HepG2 (cell line): ENCODE results near the gene SCN4B. TPM values are rescaled to one million over a fixed set of nuclear protein-coding genes. Genes with fewer than 3 reads are reported as not detected.

Source experiments
- ATAC-seq: fragments of 200-7000 bp; cut with Tn5 transposase; 3 replicates; pipeline ENCODE4 v1.9.1; 2020; ENCODE audit warnings: mild to moderate bottlenecking, moderate library complexity
- BruUV-seq: library from RNA; stranded (reverse); fragments of 400-500 nt; replicated peaks from 2 replicates; lab custom pipeline; 2021; lab: Mats Ljungman, UMichigan
- CTCF ChIA-PET: fragments of 300-600 bp; formaldehyde crosslinking; extraction: SDS; loops from one replicate; lab custom pipeline; 2021; ENCODE audit warnings: low total read pairs, inconsistent platforms, low intra/inter-chr PET ratio; lab: Yijun Ruan, JAX
- POLR2A ChIA-PET: fragments of 350-600 bp; sonication (Branson Sonifier 250); formaldehyde crosslinking; loops from one replicate; lab custom pipeline; 2020; ENCODE audit warnings: antibody characterized with exemption, inconsistent platforms; lab: Yijun Ruan, JAX
- DNase-seq: peaks from one replicate; pipeline ENCODE4 v3.0.0-alpha.2; 2015; ENCODE audit warnings: low spot score
- FAIRE-seq: peaks from 3 replicates; lab custom pipeline; 2011; peaks lifted over from hg19 to GRCh38; lab: Jason Lieb, UNC
- H2AFZ ChIP-seq: one replicate; pipeline ENCODE4 v1.6.1; 2011; ENCODE audit warnings: low read length, inconsistent platforms
- H3K27ac ChIP-seq: fragments of 300-600 bp; 3 replicates; pipeline ENCODE4 v1.8.0; 2011; ENCODE audit warnings: mixed run types, mild to moderate bottlenecking, mixed read lengths, low read length, inconsistent platforms; ENCODE audit not compliant: insufficient read depth; ENCODE audit errors: extremely low read length
- H3K27me3 ChIP-seq, 2 experiments: fragments of 200-600 bp in 1 of 2; 2 replicates in 1 of 2; 3 replicates in 1 of 2; pipeline versions ENCODE4 v1.6.0 to v1.8.0; 2011; ENCODE audit warnings: low read length in 2 of 2, mild to moderate bottlenecking in 2 of 2, moderate library complexity in 2 of 2, inconsistent platforms in 1 of 2; ENCODE audit not compliant: insufficient read depth in 2 of 2, control insufficient read depth in 1 of 2
- H3K36me3 ChIP-seq, 2 experiments: fragments of 200-600 bp in 1 of 2; replicated peaks in 1 of 2; 2 replicates in 1 of 2; 3 replicates in 1 of 2; pipeline versions ENCODE4 v1.5.1 to v1.8.0; 2011; ENCODE audit warnings: low read length in 2 of 2, inconsistent platforms in 1 of 2; ENCODE audit not compliant: insufficient read depth in 2 of 2, control insufficient read depth in 1 of 2
- H3K4me1 ChIP-seq: 2 replicates; pipeline ENCODE4 v1.5.1; 2012; ENCODE audit warnings: low read length, inconsistent platforms; ENCODE audit not compliant: insufficient read depth
- H3K4me2 ChIP-seq: 2 replicates; pipeline ENCODE4 v1.6.0; 2011; ENCODE audit warnings: low read depth, low read length, inconsistent platforms
- H3K4me3 ChIP-seq, 3 experiments: fragments of 200-600 bp in 1 of 3; sonication (generic), shearing (Covaris generic) in 1 of 3; replicated peaks in 1 of 3; 2 replicates each; pipeline ENCODE4 v1.5.1; 2011 to 2016; ENCODE audit warnings: low read length in 3 of 3, inconsistent platforms in 2 of 3, low read depth in 2 of 3, mild to moderate bottlenecking in 2 of 3, control low read depth in 1 of 3, mixed read lengths in 1 of 3; ENCODE audit not compliant: insufficient read depth in 1 of 3
- H3K79me2 ChIP-seq: one replicate; pipeline ENCODE4 v1.6.1; 2011; ENCODE audit warnings: low read length, inconsistent platforms; ENCODE audit not compliant: insufficient read depth
- H3K9ac ChIP-seq: 2 replicates; pipeline ENCODE4 v1.6.0; 2011; ENCODE audit warnings: mild to moderate bottlenecking, low read depth, low read length, inconsistent platforms; ENCODE audit not compliant: insufficient read depth
- H3K9me3 ChIP-seq: 2 replicates; pipeline ENCODE4 v1.5.1; 2012; ENCODE audit warnings: mild to moderate bottlenecking, low read length
- H4K20me1 ChIP-seq: 2 replicates; pipeline ENCODE4 v1.6.0; 2011; ENCODE audit warnings: inconsistent platforms, mild to moderate bottlenecking, low read length, moderate library complexity; ENCODE audit not compliant: insufficient read depth
- ARID3A ChIP-seq: IDR thresholded peaks from 2 replicates; pipeline ENCODE4 v1.6.1; 2012; ENCODE audit warnings: low read depth, low read length, improper control_type of control experiment
- ARNT ChIP-seq: fragments of 450-650 bp; IDR thresholded peaks from 2 replicates; pipeline ENCODE4 v1.6.1; 2017
- ARNT2 ChIP-seq: sonication (generic); formaldehyde crosslinking; IDR thresholded peaks from 2 replicates; pipeline ENCODE4 v1.8.0; 2022; ENCODE audit warnings: mild to moderate bottlenecking, low read depth, missing genetic modification reagents, moderate library complexity
- BCL3 ChIP-seq: sonication (generic); formaldehyde crosslinking; IDR thresholded peaks from 2 replicates; pipeline ENCODE4 v1.5.1; 2020; ENCODE audit warnings: mild to moderate bottlenecking, missing genetic modification reagents, moderate library complexity
- BHLHE40 ChIP-seq: IDR thresholded peaks from 2 replicates; pipeline ENCODE4 v1.6.1; 2011; ENCODE audit warnings: low read length, improper control_type of control experiment
- ISX ChIP-seq: sonication (generic); formaldehyde crosslinking; conservative IDR thresholded peaks from 2 replicates; pipeline ENCODE4 v1.5.0; 2020; ENCODE audit warnings: missing genetic modification reagents
- KLF13 ChIP-seq: sonication (generic); formaldehyde crosslinking; IDR thresholded peaks from 2 replicates; pipeline ENCODE4 v1.4.0; 2020; ENCODE audit warnings: mild to moderate bottlenecking, missing genetic modification reagents
- MTERF4 ChIP-seq: sonication (generic); formaldehyde crosslinking; IDR thresholded peaks from 2 replicates; pipeline ENCODE4 v1.8.0; 2023; ENCODE audit warnings: mild to moderate bottlenecking, missing genetic modification reagents
- STAT6 ChIP-seq: sonication (generic); formaldehyde crosslinking; IDR thresholded peaks from 2 replicates; pipeline ENCODE4 v1.4.0; 2020; ENCODE audit warnings: missing genetic modification reagents, mild to moderate bottlenecking, borderline replicate concordance
- TERF1 ChIP-seq: sonication (generic); formaldehyde crosslinking; IDR thresholded peaks from 2 replicates; pipeline ENCODE4 v1.8.0; 2022; ENCODE audit warnings: mild to moderate bottlenecking, missing genetic modification reagents, moderate library complexity
- WIZ ChIP-seq: sonication (generic); formaldehyde crosslinking; IDR thresholded peaks from 2 replicates; pipeline ENCODE4 v1.5.1; 2020; ENCODE audit warnings: mild to moderate bottlenecking, missing genetic modification reagents
- ZBTB37 ChIP-seq: sonication (generic); formaldehyde crosslinking; IDR thresholded peaks from 2 replicates; pipeline ENCODE4 v1.4.0; 2020; ENCODE audit warnings: mild to moderate bottlenecking, missing genetic modification reagents
- ZNF12 ChIP-seq: sonication (generic); formaldehyde crosslinking; IDR thresholded peaks from 2 replicates; pipeline ENCODE4 v1.5.0; 2020; ENCODE audit warnings: missing genetic modification reagents
- ZNF205 ChIP-seq: IDR thresholded peaks from 2 replicates; pipeline ENCODE4 v1.6.1; 2018; ENCODE audit warnings: missing biosample characterization, missing genetic modification reagents
- ZNF329 ChIP-seq: sonication (generic); formaldehyde crosslinking; IDR thresholded peaks from 2 replicates; pipeline ENCODE4 v1.9.0; 2021; ENCODE audit warnings: low read depth, mild to moderate bottlenecking, missing genetic modification reagents
- ZNF33A ChIP-seq: sonication (generic); formaldehyde crosslinking; IDR thresholded peaks from 2 replicates; pipeline ENCODE4 v1.5.1; 2020; ENCODE audit warnings: missing genetic modification reagents, mild to moderate bottlenecking, moderate library complexity, borderline replicate concordance
- WGBS: methylation state at CpG from one replicate; pipeline ENCODE4 v1.1.6; 2017; ENCODE audit warnings: low lambda C conversion rate; 5-methylcytosine and 5-hydroxymethylcytosine counted together
- in situ Hi-C: cut with HindIII; loops from 2 replicates; pipeline ENCODE4 v1.10.0; 2017; ENCODE audit warnings: low pct_unique_long_range_greater_than_20kb; ENCODE audit not compliant: extremely low pct_ligation_motif_present
- intact Hi-C: fragments of 100-400 bp; cut with micrococcal nuclease; formaldehyde crosslinking; loops from one replicate; pipeline ENCODE4 v1.10.0; 2022; ENCODE audit not compliant: unreplicated experiment
- polyA plus RNA-seq, 8 experiments: library from polyadenylated mRNA; depleted of rRNA in 3 of 8; stranded (reverse) in 7 of 8; unstranded in 1 of 8; fragments of >200 nt; fragmentation: Illumina TruSeq in 4 of 8; extraction: Trizol in 4 of 8; gene quantifications; 2 replicates each; pipeline versions ENCODE4 v1.2.1 to v1.2.3, GENCODE V29; 2011 to 2016; ENCODE audit warnings: low read depth in 4 of 8, missing spikeins in 1 of 8, mixed read lengths in 1 of 8; ENCODE audit not compliant: insufficient read depth in 1 of 8
- total RNA-seq, 5 experiments: library from RNA; depleted of rRNA; stranded (reverse); fragments of >200 nt; fragmentation: Illumina TruSeq; extraction: Trizol; gene quantifications; 2 replicates each; pipeline ENCODE4 v1.2.3, GENCODE V29; 2016; ENCODE audit warnings: low read depth in 1 of 5

The SCN4B gene
- total and polyA plus RNA-seq, 2 of the 13 experiments (the other 11 are each of a cell fraction or from before 2014, with no cell fraction given) = 0.04 to 0.29 TPM

- ChIA-PET POLR2A (no interaction called here), CTCF (no interaction called here)
- Histone ChIP-seq H2AFZ (no peak overlapping the region), H3K36me3 (no peaks in the 10 kb centered on the region), H4K20me1 (no peaks in the 10 kb centered on the region), H3K27ac (no peak overlapping the region), H3K4me3 (no peak overlapping the region), H3K9ac (no peak overlapping the region), H3K9me3 (no peaks in the 10 kb centered on the region), H3K4me2 (no peak overlapping the region), H3K79me2 (no peaks in the 10 kb centered on the region), H3K27me3 (peaks cover 13 to 68% of the 10 kb centered on the region in 2 experiments; a peak in 4 of 5 replicates), H3K4me1 (peaks cover 18% of the 10 kb centered on the region; the same call in 1 of the 2 replicates)
- DNase-seq (no peak), FAIRE-seq (no peak), ATAC-seq (no peak)
- intact Hi-C loops (loop anchor here (5.0 kb wide), 1 partner anchor 48 kb away; no protein-coding TSS in a partner anchor), in situ Hi-C loops (loop anchor here (5.0 to 25.0 kb wide), 3 partner anchors 143 to 338 kb away; no protein-coding TSS in a partner anchor)
- WGBS = no CpG with 5 or more reads among the region's 1 CpG
- BruUV-seq = no TSS peak
- no peak for TF ChIP-seq ZNF329
- no peak for TF ChIP-seq STAT6 (CRISPR knock-in tag)
- TF ChIP-seq KLF13 (CRISPR knock-in tag) = no peak
- no peak for TF ChIP-seq ARNT
- no peak for TF ChIP-seq BCL3 (CRISPR knock-in tag)
- TF ChIP-seq WIZ = no peak
- no peak for TF ChIP-seq MTERF4 (CRISPR knock-in tag)
- no peak for TF ChIP-seq BHLHE40
- TF ChIP-seq ARID3A = no peak
- TF ChIP-seq ZNF12 (CRISPR knock-in tag) = no peak
- no peak for TF ChIP-seq TERF1 (CRISPR knock-in tag)
- TF ChIP-seq ZBTB37 (CRISPR knock-in tag) = no peak
- no peak for TF ChIP-seq ISX (CRISPR knock-in tag)
- TF ChIP-seq ARNT2 = no peak
- no peak for TF ChIP-seq ZNF205 (CRISPR knock-in tag)
- no peak for TF ChIP-seq ZNF33A (CRISPR knock-in tag)
Observed at GRCh38 chr11:118149493-118149892, 3.1 kb downstream of the SCN4B start.
